ENCODE results near the gene CHRM1.
"Not testable (repeated sequence)": the region's sequence is repeated elsewhere in the genome, so short reads cannot be mapped to it uniquely, and the experiment has no call there.

The CHRM1 gene, protein sequence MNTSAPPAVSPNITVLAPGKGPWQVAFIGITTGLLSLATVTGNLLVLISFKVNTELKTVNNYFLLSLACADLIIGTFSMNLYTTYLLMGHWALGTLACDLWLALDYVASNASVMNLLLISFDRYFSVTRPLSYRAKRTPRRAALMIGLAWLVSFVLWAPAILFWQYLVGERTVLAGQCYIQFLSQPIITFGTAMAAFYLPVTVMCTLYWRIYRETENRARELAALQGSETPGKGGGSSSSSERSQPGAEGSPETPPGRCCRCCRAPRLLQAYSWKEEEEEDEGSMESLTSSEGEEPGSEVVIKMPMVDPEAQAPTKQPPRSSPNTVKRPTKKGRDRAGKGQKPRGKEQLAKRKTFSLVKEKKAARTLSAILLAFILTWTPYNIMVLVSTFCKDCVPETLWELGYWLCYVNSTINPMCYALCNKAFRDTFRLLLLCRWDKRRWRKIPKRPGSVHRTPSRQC

DNA sequence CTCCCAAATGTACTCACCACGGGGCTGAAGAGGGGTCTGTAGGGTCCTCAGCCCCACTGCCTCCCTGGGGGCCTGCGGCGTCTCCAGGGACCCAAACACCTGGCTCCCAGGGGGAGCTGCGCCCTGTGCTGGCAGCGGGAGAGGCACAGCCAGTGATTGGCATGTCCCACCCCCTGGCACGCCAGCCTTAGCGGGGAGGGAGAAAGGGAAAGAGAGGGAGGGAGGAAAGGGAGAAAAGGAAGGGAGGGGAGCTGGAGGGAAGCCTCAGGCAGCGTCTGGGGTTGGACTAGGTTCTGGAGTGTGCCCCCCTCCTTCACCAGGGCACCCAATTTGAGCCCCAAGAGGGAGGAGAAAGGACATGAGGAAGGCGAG is at the start of gene CHRM1:
Gene CHRM1 (minus strand): TSS at position 163 of the 372 bp plus-strand sequence. CDS start 10,263 bp downstream, outside the sequence.
- DNase-seq, result no peak

DNA sequence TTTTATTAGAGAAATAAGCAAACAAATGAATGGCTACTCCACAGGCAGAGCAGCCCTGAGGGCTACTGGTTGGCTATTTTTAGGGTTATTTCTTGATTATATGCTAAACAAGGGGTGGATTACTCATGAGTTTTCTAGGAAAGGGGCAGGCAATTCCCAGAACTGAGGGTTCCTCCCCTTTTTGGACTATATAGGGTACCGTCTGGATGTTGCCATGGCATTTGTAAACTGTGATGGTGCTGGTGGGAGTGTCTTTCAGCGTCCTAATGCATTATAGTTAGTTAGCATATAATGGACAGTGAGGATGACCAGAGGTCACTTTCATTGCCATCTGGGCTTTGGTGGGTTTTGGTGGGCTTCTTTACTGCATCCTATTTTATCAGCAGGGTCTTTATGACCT is 44.4 kb upstream of the CHRM1 start:
- no peak for DNase-seq

DNA sequence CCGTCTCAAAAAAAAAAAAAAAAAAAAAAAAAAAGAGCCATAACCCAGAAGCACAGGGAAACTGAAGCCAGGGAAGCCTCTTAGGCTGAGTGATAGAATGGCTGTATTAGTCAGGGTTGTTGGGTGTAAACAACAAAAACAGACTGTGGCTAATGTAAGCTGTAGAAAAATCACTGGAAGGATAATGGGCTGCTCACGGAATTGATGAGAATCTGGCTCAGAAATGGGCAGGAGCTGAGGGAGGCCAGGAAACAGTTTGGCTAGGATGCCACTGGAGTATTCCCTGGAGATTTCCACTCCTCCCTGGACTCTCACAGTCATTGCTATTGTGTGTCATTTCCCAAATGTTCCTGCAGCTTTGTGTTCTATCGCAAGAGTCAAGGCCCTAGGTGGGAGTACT is 41.2 kb upstream of the CHRM1 start:
- no peak for DNase-seq

DNA sequence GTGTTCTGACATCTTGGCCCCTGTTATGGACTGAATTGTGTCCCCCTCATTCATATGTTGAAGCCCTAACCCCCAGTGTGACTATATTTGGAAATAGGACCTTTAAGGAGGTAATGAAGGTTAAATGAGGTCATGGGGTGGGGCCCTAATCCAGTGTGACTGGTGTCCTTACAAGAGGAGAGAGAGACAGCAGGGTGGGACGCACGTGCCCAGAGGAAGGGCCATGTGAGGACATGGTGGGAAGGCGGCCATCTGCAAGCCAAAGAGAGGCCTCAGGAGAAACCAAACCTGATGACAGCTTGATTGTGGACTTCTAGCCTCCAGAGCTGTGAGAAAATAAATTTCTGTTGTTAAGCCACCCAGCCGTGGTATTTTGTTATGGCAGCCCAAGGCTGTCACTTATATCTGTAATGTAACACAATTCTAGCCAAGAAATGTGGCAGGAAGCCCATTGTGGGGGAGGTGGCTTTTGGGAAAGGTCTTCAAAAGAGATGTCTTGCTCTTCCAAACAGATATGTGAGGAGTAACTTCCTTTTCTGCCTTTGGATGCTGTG is 39.9 kb upstream of the CHRM1 start:
- DNase-seq, result no peak

DNA sequence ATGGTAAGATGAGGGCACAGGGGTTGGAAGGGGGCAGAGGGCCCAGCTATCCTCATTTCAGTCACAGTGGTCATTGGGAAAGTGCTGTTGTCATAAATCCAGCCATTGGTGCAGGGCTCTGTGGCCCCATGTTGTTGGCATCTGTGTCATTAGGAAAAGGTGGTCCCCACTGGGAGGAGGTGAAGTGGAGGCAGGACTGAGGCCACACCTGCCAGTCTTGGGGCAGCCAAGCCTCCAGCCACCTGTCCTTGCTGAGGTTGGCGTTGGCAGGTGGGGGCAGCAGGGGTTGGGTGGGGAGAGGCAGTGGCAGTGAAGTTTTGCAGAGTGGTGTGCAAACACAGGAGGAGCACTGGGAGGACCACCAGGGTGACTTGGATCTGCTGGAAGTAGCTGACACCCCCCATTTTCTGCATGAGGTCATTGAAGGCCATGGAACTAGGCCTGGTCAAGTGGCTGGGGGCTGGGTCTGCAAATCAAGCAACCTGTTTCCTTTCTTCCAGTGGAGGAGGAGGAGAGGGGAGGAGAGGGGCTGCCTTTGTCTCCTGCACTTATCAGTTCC is 38.3 kb upstream of the CHRM1 start:
- no peak for DNase-seq

DNA sequence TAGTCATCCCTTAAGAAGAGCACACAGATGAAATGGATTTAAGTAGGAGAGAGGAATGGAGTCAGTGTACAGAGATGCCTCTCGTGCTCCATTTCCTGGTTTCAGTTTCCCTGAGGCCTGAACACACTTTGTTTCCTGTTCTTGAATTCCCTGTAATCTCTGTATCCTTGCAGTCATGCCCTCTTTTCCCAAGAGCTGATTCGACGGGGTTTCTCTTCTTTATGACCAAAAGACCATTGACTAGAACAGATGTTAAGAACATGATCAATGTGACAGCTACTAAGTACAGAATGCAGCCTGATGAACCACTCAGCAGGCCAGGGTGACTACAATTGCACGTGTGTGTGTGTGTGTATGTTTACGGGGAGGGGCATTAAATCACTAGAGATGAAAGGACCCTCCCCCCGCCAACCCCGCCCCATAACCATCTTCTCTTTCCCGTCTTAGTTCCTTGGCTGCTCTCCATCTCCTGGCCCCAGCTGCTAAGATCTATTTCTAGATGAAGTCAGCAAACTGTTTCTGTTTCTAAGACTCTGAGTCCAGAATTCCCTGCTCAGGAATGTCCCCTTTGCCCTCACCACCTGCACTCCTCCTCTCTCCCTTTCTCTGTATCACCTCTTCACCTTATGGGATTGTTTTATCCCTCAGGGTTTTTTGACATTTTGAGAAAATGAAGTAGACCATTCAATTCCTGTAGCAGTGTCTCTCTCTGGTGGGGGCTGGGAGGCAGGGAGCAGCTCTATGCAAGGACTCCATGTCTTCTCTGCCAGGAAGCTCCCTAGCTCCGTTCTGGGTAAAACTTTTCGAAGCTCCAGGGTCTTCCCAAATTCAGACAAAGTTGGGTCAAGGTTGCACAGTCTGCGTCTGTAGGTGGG is 37.6 kb upstream of the CHRM1 start:
- DNase-seq, result no peak

DNA sequence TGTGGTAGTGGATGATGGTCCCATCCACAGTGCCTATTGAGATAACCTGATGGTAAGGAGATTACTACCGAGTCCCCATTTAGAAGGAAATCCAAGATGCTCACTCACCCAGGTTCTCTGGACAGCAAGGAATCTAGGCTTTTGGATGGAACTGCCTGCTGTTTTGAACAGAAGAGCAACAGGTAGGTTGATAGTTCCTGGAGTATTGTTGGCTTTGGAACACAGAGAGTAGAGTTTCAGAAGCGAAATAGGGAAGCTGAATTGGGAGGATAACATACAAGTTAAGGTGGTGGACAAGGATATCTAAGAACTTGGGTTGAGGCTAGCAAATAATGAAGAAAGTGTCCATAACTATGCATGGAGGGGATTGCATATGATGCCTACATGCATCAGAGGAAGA is 36.0 kb upstream of the CHRM1 start:
- DNase-seq, result no peak

DNA sequence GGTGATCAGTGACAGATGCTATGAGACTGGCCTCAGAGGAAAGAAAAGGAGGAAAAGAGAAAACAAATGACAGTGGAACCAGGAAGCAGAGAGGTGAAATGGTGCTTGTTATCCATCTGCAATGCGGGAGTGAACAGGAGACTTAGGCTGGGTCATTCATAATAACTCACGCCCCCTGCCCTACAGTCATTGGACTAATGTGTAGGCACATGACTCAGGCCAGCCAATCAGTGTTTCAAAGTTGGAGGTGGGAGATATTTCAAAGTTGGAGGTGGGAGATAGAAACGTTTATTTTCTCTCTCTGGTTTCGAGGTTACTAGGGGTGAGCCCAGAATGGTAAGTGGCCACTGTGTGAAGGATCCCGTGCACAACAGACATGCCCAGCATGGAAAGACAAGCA is 33.3 kb upstream of the CHRM1 start:
- no peak for DNase-seq

DNA sequence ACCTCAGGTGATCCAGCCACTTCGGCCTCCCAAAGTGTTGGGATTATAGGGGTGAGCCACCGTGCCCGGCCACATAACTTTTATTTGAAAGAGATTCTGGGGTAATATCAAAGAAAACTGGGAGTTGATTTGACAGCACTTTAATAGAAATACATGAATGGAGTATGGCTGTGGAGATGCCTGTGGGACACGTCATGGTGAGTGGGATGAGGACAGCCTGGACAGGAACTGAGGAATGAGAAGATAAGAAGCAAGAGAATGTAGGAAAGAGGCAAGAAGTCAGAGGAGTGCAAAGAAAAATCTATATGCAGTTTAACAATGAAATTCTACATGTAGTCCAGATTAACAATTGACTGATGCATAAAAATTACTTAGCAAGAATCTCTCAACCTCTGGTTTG is 32.6 kb upstream of the CHRM1 start:
- DNase-seq, result no peak

DNA sequence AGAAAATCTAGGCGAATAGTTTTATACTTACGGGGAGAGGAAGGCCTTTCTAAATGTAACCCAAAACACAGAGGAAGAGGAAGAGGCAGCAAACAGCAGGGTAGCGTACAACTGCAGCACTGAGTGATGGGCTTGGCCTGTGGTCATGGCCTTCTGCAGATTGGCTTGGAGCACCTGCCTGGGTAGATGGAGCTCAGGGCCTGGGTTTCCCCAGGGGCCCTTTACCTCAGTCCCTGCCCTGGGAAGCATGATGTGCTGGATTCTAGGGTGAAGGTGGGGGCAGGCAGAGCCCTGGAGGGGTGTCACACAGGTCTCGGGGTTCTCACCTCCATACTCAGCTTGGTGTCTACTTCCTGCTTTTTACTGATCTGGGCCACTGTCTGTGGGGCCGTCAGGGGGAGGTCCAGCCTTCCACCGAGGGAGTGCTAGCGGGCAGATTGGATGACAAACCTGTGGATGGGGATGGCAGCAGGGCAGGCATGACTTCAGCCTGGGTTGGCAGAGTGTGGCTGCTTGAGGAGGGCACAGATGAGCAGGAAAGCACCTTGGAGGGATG is 27.7 kb upstream of the CHRM1 start:
- DNase-seq, result no peak

DNA sequence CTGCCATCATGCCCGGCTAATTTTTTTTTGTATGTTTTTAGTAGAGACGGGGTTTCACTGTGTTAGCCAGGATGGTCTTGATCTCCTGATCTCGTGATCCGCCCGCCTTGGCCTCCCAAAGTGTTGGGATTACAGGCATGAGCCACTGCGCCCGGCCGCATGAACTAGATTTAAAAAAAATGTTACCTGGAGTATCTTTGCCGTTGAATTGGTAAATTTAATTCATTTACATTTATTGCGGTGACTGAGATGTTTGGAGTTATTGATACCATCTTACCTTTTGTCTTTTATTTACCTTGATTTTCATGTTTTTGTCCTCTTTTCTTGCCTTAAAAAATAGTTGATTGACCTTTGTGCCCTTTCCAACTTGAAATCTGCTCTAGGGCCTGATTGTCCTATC is 24.4 kb upstream of the CHRM1 start:
- not testable (repeated sequence) for DNase-seq

DNA sequence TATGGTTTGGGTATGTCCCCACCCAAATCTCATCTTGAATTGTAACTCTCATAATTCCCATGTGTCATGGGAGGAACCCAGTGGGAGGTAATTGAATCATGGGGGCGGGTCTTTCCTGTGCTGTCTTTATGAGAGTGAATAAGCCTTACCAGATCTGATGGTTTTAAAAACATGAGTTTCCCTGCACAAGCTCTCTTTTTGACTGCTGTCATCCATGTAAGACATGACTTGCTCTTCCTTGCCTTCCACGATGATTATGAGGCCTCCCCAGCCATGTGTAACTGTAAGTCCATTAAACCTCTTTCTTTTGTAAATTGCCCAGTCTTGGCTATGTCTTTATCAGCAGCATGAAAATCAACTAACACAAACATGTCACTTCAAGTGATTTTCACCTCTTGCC is 16.4 kb upstream of the CHRM1 start:
- not testable (repeated sequence) for DNase-seq

DNA sequence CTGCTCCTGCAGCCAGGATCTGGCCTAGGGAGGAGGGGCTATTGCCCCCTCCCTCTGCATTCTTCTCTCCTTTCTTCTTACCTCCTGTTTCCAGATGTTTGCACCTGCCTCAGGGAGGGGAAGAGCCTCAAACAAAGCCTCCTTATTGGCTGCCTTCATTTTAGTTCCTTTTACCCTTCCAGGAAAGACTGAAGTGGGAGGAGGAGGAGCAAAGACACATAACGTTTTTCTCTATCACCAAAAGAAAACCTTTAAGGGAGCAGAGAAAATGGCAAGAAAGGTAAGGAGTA is 13.3 kb upstream of the CHRM1 start:
- no peak for DNase-seq

DNA sequence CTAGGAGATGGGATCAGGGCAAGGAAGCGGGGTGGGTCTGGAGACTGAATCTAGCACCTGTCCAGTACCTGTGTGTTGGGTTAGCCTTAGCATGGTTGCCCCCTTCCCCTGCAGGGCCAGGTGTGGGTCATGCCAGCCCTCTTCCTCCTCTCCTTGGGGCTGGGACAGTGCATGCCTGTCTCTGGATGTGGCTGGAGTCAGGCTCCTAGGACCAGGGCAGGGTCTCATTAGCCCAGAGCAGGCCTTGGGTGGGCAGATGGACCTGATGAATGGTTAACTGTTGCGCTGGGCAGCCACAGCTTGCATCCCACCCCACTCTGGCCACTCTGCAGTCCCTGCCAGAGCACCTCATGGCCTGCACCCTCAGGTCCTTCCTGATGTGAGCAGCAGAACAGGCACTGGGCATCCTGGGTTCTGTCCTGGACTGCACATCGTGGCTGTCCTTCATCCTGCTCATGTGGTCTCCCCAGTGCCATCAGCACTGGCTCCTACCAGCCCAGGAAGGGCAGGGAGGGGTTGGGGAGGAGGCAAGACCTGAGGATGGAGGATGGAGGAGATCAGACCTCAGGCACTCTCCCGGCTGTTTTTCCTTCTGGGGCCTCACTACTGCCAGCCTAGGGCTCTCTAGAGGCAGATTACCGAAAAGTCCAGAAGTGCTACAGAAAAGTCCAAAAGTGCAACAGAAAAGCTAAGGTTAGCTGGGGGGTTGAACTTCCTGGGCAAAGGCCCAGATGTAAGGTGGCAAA is 12.8 kb upstream of the CHRM1 start:
- DNase-seq, result no peak

DNA sequence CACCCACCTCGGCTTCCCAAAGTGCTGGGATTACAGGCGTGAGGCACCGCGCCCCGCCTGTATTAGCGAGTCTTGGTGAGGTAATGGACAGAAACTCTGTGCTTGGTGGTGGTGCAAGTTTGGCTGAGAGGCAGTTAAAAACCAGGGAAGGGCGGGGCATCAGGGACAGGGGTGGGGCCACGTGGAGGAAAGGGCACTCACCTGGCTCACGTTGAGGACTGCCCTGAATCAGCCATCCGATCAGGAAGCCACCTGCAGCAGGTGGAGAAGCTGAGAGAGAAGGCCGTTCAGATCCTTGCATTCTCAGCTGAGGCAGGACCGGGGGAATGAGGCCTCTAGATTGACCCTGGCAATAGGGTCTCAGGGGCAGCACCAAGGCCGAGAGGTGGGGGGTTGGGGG is 12.1 kb upstream of the CHRM1 start:
- DNase-seq, result no peak

DNA sequence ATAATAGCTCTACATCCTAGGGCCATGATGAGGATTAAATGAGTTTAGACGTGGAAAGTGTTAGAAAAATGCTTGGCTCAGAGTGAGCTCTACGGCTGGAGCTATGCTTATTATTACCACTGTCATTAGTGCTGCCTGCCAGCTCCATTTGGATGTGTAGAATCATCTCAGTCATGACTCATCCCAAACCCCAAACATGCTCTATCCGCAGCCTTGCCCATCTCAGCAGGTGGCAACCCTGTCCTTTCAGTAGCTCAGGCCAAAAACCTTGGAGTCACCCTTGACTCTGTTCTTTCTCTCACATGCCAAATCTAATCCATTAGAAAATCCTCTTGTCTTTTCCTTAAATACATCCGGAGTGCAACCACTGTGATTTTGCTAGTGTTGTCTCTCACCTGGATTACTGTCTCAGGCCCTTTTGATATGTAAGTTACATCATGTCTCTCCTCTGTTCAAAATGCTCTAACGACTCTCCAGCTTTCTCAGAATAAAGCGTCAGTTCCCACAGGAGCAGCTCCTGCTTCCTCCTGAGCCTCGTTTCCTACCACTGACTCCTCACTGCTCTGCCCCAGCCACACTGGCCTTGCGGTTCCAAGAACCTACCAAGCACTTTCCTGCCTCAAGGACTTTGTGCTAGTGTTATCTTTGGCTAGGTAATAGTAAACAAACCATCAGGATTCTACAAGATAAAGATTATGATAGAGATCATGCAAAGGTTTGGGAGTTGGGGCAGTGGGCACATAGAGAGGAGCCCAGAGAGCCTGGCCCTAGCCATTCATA is 10.5 kb upstream of the CHRM1 start:
- no peak for DNase-seq

DNA sequence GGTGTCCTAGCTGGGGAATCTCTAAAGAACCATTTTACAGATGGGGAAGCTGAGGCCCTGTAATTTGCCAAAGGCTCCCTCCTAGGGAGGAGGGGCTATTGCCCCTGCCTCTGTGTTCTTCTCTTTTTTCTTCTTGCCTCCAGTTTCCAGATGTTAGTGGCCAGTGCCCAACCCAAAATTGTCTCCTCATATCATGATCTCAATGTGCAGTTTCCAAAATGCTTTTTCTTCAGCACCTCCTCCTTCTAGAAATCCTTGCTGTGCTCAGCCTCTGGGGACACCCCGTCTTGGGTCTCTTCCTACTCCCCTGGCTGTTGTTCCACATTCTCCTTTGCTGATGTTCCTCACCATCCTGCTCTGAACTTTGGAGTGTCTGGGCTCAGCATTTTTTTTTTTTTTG is 9.5 kb upstream of the CHRM1 start:
- no peak for DNase-seq

DNA sequence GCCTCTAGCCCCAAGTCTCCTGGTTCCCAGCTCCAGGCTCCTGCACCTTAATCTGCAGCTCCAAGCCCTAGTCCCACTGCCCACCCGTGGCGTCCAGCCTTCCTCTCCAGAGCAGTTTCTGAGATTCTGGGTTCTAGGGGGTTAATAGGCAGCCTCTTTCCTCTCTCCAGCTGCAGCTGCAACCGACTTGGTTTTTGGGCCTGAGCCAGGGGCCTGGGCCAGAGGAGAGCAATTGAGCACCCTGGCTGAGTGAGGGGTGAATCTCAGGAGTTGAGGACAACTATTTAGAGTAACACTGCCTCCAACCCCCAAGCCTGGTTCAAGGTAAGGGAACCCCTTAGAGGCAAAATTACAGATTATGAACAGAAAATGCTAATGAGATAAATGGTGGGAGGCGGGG is 9.0 kb upstream of the CHRM1 start:
- DNase-seq, result no peak

DNA sequence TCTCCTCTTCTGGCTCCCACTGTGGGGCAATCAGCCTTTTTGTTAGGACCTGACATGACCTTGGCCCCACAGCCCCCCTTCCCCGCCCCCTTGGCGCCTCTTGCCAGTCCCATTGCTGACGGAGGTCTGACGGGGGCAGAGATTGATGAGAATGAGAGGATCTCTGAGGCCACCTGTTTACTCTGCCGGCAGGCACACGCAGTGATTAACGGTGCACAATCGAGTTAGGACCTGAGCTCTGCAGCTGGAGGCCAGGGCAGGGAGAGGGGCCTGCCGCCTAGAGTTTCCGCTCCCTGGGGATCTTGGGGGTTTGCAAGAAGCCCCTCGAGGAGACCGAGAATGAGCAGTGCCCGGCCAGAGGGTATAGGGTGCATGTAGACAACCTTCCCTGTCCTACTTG is 6.8 kb upstream of the CHRM1 start:
- no peak for DNase-seq

DNA sequence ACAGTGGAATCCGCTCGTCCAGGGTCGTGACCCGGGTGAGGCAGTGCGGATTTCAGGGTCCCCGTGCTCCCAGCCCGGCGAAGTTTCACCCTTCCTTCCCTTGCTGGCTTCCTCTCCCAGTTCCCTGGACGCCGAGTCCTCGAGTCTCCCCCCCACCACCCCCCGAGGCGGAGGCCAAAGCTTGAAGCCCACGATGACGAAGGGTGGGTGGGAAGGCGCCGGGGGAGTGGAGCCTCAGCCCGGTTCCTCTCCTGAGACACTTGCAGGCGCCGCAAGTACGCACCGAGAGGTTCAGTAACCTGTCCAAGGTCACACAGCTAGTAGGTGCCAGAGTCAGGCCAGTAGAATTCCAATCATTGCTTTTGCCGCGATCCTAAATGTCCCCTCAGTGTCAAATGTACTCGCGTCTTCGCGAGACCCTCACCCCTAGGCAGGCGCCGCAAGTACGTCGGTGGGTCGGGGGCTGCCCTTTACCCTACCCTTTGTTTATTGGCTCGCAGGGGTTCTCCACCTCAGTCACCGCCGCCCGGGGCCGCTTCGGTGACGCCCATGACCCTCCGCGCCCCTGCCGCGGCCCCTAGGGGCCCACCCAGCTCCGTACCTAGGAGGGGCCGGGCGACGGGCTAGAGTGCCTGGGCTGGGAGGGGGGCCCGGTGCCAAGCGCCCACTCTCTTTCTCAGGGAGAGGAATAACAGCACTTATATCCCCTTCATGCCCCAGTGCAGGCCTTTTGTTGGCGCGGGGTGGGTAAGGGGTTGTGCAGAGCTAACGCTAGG is 5.7 kb upstream of the CHRM1 start:
- DNase-seq, result no peak
